GM12878 (cell line): ENCODE data around the gene CEBPE. TPM values are rescaled to one million over a fixed set of nuclear protein-coding genes. Genes with fewer than 3 reads are reported as not detected.

Experiments used
- ATAC-seq: fragments of 200-7000 bp; cut with Tn5 transposase; 3 replicates; pipeline ENCODE4 v1.9.1; 2020; ENCODE audit warnings: mild to moderate bottlenecking, moderate library complexity
- BruUV-seq: library from RNA; stranded (reverse); fragments of 400-500 nt; replicated peaks from 2 replicates; lab custom pipeline; 2021; lab: Mats Ljungman, UMichigan
- CTCF ChIA-PET: fragments of 300-600 bp; sonication (Branson Sonifier 250); formaldehyde crosslinking; extraction: SDS; loops from one replicate; lab custom pipeline; 2021; ENCODE audit warnings: inconsistent platforms; lab: Yijun Ruan, JAX
- POLR2A ChIA-PET: fragments of 350-600 bp; formaldehyde crosslinking; extraction: SDS; loops from one replicate; lab custom pipeline; 2021; ENCODE audit warnings: inconsistent platforms; lab: Charles Lee
- RAD21 ChIA-PET: fragments of 300-600 bp; sonication (Branson Sonifier 250); formaldehyde crosslinking; loops from one replicate; lab custom pipeline; 2023; ENCODE audit warnings: antibody characterized with exemption; ENCODE audit not compliant: unreplicated experiment; lab: Charles Lee
- SMC1A ChIA-PET: fragments of 300-600 bp; sonication (Branson Sonifier 250); formaldehyde crosslinking; loops from one replicate; lab custom pipeline; 2023; ENCODE audit not compliant: unreplicated experiment, uncharacterized antibody; lab: Charles Lee
- DNase-seq: peaks from one replicate; pipeline ENCODE4 v3.0.0-alpha.2; 2011; ENCODE audit warnings: low read depth, low spot score
- FAIRE-seq: peaks from 3 replicates; lab custom pipeline; 2011; peaks lifted over from hg19 to GRCh38; lab: Jason Lieb, UNC
- H2AFZ ChIP-seq: 2 replicates; pipeline ENCODE4 v1.6.0; 2011; ENCODE audit warnings: low read depth, low read length, control low read depth; ENCODE audit not compliant: control insufficient read depth
- H3K27ac ChIP-seq: 2 replicates; pipeline ENCODE4 v1.5.1; 2011; ENCODE audit warnings: control low read depth; ENCODE audit not compliant: control insufficient read depth, insufficient read depth
- H3K27me3 ChIP-seq, 2 experiments: replicated peaks in 1 of 2; 2 replicates each; pipeline versions ENCODE4 v1.6.0 to v1.6.1; 2011; ENCODE audit warnings: low read length in 1 of 2; ENCODE audit not compliant: control insufficient read depth in 2 of 2, insufficient read depth in 2 of 2
- H3K36me3 ChIP-seq, 2 experiments: 2 replicates each; pipeline ENCODE4 v1.5.1; 2011; ENCODE audit warnings: low read length in 1 of 2; ENCODE audit not compliant: control insufficient read depth in 2 of 2, insufficient read depth in 2 of 2
- H3K4me1 ChIP-seq: 2 replicates; pipeline ENCODE4 v1.6.1; 2011; ENCODE audit warnings: mild to moderate bottlenecking, low read length, moderate library complexity, mixed read lengths; ENCODE audit not compliant: control insufficient read depth, insufficient read depth
- H3K4me2 ChIP-seq: 2 replicates; pipeline ENCODE4 v1.6.0; 2011; ENCODE audit warnings: control low read depth; ENCODE audit not compliant: control insufficient read depth, insufficient read depth
- H3K4me3 ChIP-seq: fragments of 200-600 bp; sonication (generic); 2 replicates; pipeline ENCODE4 v1.5.1; 2016
- H3K79me2 ChIP-seq: 2 replicates; pipeline ENCODE4 v1.6.0; 2011; ENCODE audit warnings: low read length; ENCODE audit not compliant: control insufficient read depth, insufficient read depth
- H3K9ac ChIP-seq: 2 replicates; pipeline ENCODE4 v1.8.0; 2011; ENCODE audit warnings: low read length, control low read depth, mixed read lengths; ENCODE audit not compliant: control insufficient read depth, insufficient read depth
- H3K9me3 ChIP-seq: replicated peaks from 3 replicates; pipeline ENCODE4 v1.5.1; 2011; ENCODE audit warnings: mild to moderate bottlenecking, low read length; ENCODE audit not compliant: control insufficient read depth, insufficient read depth
- H4K20me1 ChIP-seq: 2 replicates; pipeline ENCODE4 v1.6.0; 2011; ENCODE audit not compliant: control insufficient read depth, insufficient read depth
- ATF7 ChIP-seq: fragments of 450-650 bp; IDR thresholded peaks from 2 replicates; pipeline ENCODE4 v1.6.1; 2016; ENCODE audit warnings: low read depth, mild to moderate bottlenecking
- CEBPB ChIP-seq, 2 experiments: fragments of 150-350 bp in 1 of 2; IDR thresholded peaks; 2 replicates each; pipeline ENCODE4 v1.6.1; 2012 to 2014; ENCODE audit warnings: low read depth in 2 of 2, low read length in 2 of 2, borderline replicate concordance in 1 of 2, inconsistent platforms in 1 of 2
- DPF2 ChIP-seq: fragments of 450-650 bp; IDR thresholded peaks from 2 replicates; pipeline ENCODE4 v1.6.1; 2017; ENCODE audit warnings: mild to moderate bottlenecking
- E2F8 ChIP-seq: fragments of 450-650 bp; IDR thresholded peaks from 2 replicates; pipeline ENCODE4 v1.6.1; 2018; ENCODE audit warnings: mild to moderate bottlenecking, low read depth, moderate library complexity; ENCODE audit not compliant: partially characterized antibody
- E4F1 ChIP-seq: fragments of 450-650 bp; IDR thresholded peaks from 2 replicates; pipeline ENCODE4 v1.6.1; 2018; ENCODE audit warnings: borderline replicate concordance, mild to moderate bottlenecking; ENCODE audit not compliant: partially characterized antibody
- HDAC2 ChIP-seq: fragments of 200-600 bp; sonication (generic); IDR thresholded peaks from 2 replicates; pipeline ENCODE4 v1.6.1; 2017
- JUND ChIP-seq: IDR thresholded peaks from 2 replicates; pipeline ENCODE4 v1.6.1; 2012; ENCODE audit warnings: low read depth, mild to moderate bottlenecking, low read length, improper control_type of control experiment, moderate library complexity
- KDM1A ChIP-seq: fragments of 200-600 bp; sonication (generic); IDR thresholded peaks from 2 replicates; pipeline ENCODE4 v1.6.1; 2016; ENCODE audit warnings: borderline replicate concordance
- NFIC ChIP-seq: IDR thresholded peaks from 2 replicates; pipeline ENCODE4 v1.6.1; 2012; ENCODE audit warnings: low read depth, mild to moderate bottlenecking, inconsistent platforms, low read length, moderate library complexity
- RFX5 ChIP-seq: IDR thresholded peaks from 2 replicates; pipeline ENCODE4 v1.6.1; 2011; ENCODE audit warnings: low read depth, low read length, improper control_type of control experiment
- STAT3 ChIP-seq: IDR thresholded peaks from 2 replicates; pipeline ENCODE4 v1.6.1; 2011; ENCODE audit warnings: low read depth, low read length, improper control_type of control experiment
- ZNF24 ChIP-seq: fragments of 450-650 bp; IDR thresholded peaks from 2 replicates; pipeline ENCODE4 v1.6.1; 2017; ENCODE audit warnings: antibody characterized with exemption, mild to moderate bottlenecking
- ZNF274 ChIP-seq: IDR thresholded peaks from one replicate; pipeline ENCODE4 v1.8.0; 2011; ENCODE audit not compliant: insufficient read length, insufficient read depth
- WGBS: methylation state at CpG from one replicate; pipeline ENCODE4 v1.1.6; 2016; ENCODE audit warnings: low lambda C conversion rate; ENCODE audit not compliant: insufficient replicate concordance, insufficient coverage; ENCODE audit errors: missing lambda C conversion rate; 5-methylcytosine and 5-hydroxymethylcytosine counted together
- in situ Hi-C: fragments of 300-500 bp; cut with MboI; formaldehyde crosslinking; loops from 9 replicates; pipeline ENCODE4 v1.14.3; 2018; ENCODE audit warnings: mixed read lengths
- intact Hi-C: fragments of 100-400 bp; cut with micrococcal nuclease; formaldehyde crosslinking; loops from one replicate; pipeline ENCODE4 v1.14.2; 2022; ENCODE audit not compliant: unreplicated experiment
- polyA plus RNA-seq, 11 experiments: library from polyadenylated mRNA; depleted of rRNA in 4 of 11; unstranded in 6 of 11; stranded (reverse) in 5 of 11; fragments of >200 nt; fragmentation: Nextera tagmentation in 4 of 11; fragmentation: Illumina TruSeq in 1 of 11; extraction: Ambion mirVana in 4 of 11; extraction: Trizol in 1 of 11; gene quantifications; 1 replicate in 1 of 11; 2 replicates in 10 of 11; pipeline versions ENCODE4 v1.2.1 to v1.2.3, GENCODE V29; 2011 to 2016; ENCODE audit warnings: inconsistent platforms in 2 of 11, missing spikeins in 2 of 11, low read depth in 1 of 11
- total RNA-seq, 4 experiments: library from RNA; depleted of rRNA in 3 of 4; stranded (reverse); fragments of >200 nt in 3 of 4; fragmentation: Illumina TruSeq in 1 of 4; extraction: Trizol in 1 of 4; gene quantifications; 2 replicates each; pipeline versions ENCODE4 v1.2.1 to v1.2.3, GENCODE V29; 2013 to 2021
- TF ChIP-seq, protein P1 (sequence below): IDR thresholded peaks from 2 replicates; pipeline ENCODE4 v1.6.1; 2012; ENCODE audit warnings: low read depth, low read length, improper control_type of control experiment

Gene CEBPE
- total and polyA plus RNA-seq, 10 of the 15 experiments (the other 5 are each of a cell fraction or from before 2014, with no cell fraction given): 0.09 to 0.45 (median 0.24) TPM; not detected in 7

GRCh38 chr14:23085458-23085857 lies 33.6 kb downstream of the CEBPE start:
- H3K4me3 ChIP-seq: no peak overlapping the region
- intact Hi-C loops (no loop called here), in situ Hi-C loops (no loop called here)
- POLR2A ChIA-PET: interaction anchor here (0.6 to 1.3 kb wide), 2 partner anchors 9 to 93 kb away, joined by 6 to 7 read pairs; partner anchors contain the start of genes ACIN1 and C14orf119
- H3K4me2 ChIP-seq: no peak overlapping the region
- SMC1A ChIA-PET: interaction anchor here (0.6 to 1.3 kb wide), 4 partner anchors 9 to 17 kb away, joined by 3 to 4 read pairs (median 3); partner anchors contain the start of genes ACIN1 and C14orf119
- RAD21 ChIA-PET: no interaction called here
- no peaks in the 10 kb centered on the region for H3K9me3 ChIP-seq
- H3K27ac ChIP-seq: no peak overlapping the region
- H3K9ac ChIP-seq: no peak overlapping the region
- BruUV-seq: no TSS peak
- no peaks in the 10 kb centered on the region for H4K20me1 ChIP-seq
- FAIRE-seq: no peak
- DNase-seq: no peak
- TF ChIP-seq, protein P1, sequence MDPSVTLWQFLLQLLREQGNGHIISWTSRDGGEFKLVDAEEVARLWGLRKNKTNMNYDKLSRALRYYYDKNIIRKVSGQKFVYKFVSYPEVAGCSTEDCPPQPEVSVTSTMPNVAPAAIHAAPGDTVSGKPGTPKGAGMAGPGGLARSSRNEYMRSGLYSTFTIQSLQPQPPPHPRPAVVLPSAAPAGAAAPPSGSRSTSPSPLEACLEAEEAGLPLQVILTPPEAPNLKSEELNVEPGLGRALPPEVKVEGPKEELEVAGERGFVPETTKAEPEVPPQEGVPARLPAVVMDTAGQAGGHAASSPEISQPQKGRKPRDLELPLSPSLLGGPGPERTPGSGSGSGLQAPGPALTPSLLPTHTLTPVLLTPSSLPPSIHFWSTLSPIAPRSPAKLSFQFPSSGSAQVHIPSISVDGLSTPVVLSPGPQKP: no peak
- TF ChIP-seq E2F8 (no peak), RFX5 (no peak), DPF2 (no peak), KDM1A (no peak), ATF7 (no peak), CEBPB (IDR thresholded peaks at IDR 0.05; ENCODE audit: borderline replicate concordance in 1 of 2, low read depth in 2 of 2, low read length in 2 of 2) (no peak), ZNF24 (no peak), ZNF274 (no peak), HDAC2 (no peak), E4F1 (no peak), NFIC (no peak), STAT3 (no peak), JUND (no peak)
- no peak for ATAC-seq
- WGBS: 35% methylated on average over 3 of the region's 3 CpGs
- H3K36me3 ChIP-seq: peaks cover 9 to 41% of the 10 kb centered on the region in 2 experiments
- CTCF ChIA-PET: interaction anchor here (0.6 to 3.1 kb wide), 6 partner anchors 8 to 99 kb away, joined by 3 to 16 read pairs (median 5); partner anchors contain the start of gene ACIN1
- H3K4me1 ChIP-seq: no peaks in the 10 kb centered on the region
- no peaks in the 10 kb centered on the region for H3K27me3 ChIP-seq
- no peak overlapping the region for H2AFZ ChIP-seq
- H3K79me2 ChIP-seq: no peaks in the 10 kb centered on the region; the same call in 1 of the 2 replicates
